SKM-1 (cell line): ENCODE data around the gene ADGRF4.

ENCODE experiments used
- DNase-seq: peaks from one replicate; lab custom pipeline; 2025; ENCODE audit not compliant: unreplicated experiment; lab: John Stamatoyannopoulos, UW

ADGRF4 gene

GRCh38 chr6:47698342-47698787 lies at the start of gene ADGRF4:
Gene ADGRF4 (plus strand): TSS chr6:47698580. CDS start chr6:47707246, 8,666 bp downstream.
- DNase-seq, result no peak

GRCh38 chr6:47650553-47651432 lies 47.6 kb upstream of the ADGRF4 start:
- DNase-seq, result no peak

- no peak for DNase-seq
These were observed 46.9 kb upstream of the ADGRF4 start for GRCh38 chr6:47651505-47651944.

- DNase-seq, result no peak
These were observed 44.7 kb upstream of the ADGRF4 start for GRCh38 chr6:47653706-47654105.

- no peak for DNase-seq
These were observed 44.1 kb upstream of the ADGRF4 start for GRCh38 chr6:47654255-47654654.

- no peak for DNase-seq
These were observed 42.4 kb upstream of the ADGRF4 start for GRCh38 chr6:47655719-47656595.

- no peak for DNase-seq
These were observed 36.4 kb upstream of the ADGRF4 start for GRCh38 chr6:47661960-47662359.

- DNase-seq, result no peak
These were observed 34.7 kb upstream of the ADGRF4 start for GRCh38 chr6:47663462-47664216.

- no peak for DNase-seq
These were observed 33.3 kb upstream of the ADGRF4 start for GRCh38 chr6:47665112-47665511.

- DNase-seq, result no peak
These were observed 28.5 kb upstream of the ADGRF4 start for GRCh38 chr6:47669684-47670513.

- DNase-seq, result no peak
These were observed 27.5 kb upstream of the ADGRF4 start for GRCh38 chr6:47670851-47671250.

GRCh38 chr6:47671777-47672176 lies 26.6 kb upstream of the ADGRF4 start:
- DNase-seq, result no peak

- no peak for DNase-seq
These were observed 25.6 kb upstream of the ADGRF4 start for GRCh38 chr6:47672816-47673215.

- no peak for DNase-seq
These were observed 23.7 kb upstream of the ADGRF4 start for GRCh38 chr6:47674673-47675072.

- no peak for DNase-seq
These were observed 20.8 kb upstream of the ADGRF4 start for GRCh38 chr6:47677381-47678100.

- no peak for DNase-seq
These were observed 19.6 kb upstream of the ADGRF4 start for GRCh38 chr6:47678739-47679138.

- DNase-seq, result no peak
These were observed 19.0 kb upstream of the ADGRF4 start for GRCh38 chr6:47679322-47679906.

GRCh38 chr6:47680051-47680450 lies 18.3 kb upstream of the ADGRF4 start:
- no peak for DNase-seq

GRCh38 chr6:47680724-47681123 lies 17.7 kb upstream of the ADGRF4 start:
- no peak for DNase-seq
